ENCODE data around the gene LPO.

The LPO gene

DNA sequence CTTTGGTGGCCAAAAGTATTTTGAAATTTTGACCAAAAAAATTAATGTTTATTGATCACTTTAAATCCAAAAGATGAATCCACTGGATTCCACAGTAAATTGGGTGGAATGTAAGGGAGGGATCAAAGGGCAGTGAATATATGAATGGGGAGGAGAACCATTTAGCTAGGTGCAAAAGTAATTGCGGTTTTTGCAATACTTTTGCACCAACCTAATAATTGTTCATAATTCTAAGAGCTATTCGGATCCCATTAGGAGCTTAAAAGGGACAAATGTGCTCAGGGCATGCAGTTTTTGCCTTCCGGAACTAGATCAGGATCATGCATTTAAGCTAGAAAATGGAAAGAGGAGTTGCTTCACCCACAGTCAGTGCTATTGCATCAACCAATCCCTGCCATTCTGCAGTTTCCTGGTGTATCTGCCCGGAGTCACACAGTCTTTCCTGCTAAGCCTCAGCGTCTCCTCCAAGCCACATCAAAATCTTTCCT, at the start of gene LPO:
Gene LPO, plus strand, starts transcription at position 438 of the 488 bp plus-strand sequence. CDS start 4,396 bp downstream, outside the sequence.
- Histone ChIP-seq H3K4me2 (ENCODE audit: insufficient read depth, low read length) (no peak within 1 kb of the TSS), H3K36me3 (ENCODE audit: insufficient read depth, low read length) (no peaks in the 10 kb centered on the region), H2AFZ (ENCODE audit: low read depth, low read length) (no peak within 1 kb of the TSS), H3K27ac (ENCODE audit: low read length) (no peak within 1 kb of the TSS), H3K9me3 (ENCODE audit: insufficient read depth, low read length, severe bottlenecking) (no peaks in the 10 kb centered on the region), H3K4me3 (ENCODE audit: low read depth in 1 of 2, low read length in 2 of 2) (no peak within 1 kb of the TSS), H4K20me1 (ENCODE audit: insufficient read depth, low read length) (no peaks in the 10 kb centered on the region), H3K9ac (ENCODE audit: low read depth, low read length) (no peak within 1 kb of the TSS), H3K79me2 (ENCODE audit: insufficient read depth, low read length) (no peaks in the 10 kb centered on the region), H3K27me3 (ENCODE audit: insufficient read depth, low read length, poor library complexity) (peaks cover 65% of the 10 kb centered on the region), H3K4me1 (ENCODE audit: insufficient read depth, low read length) (no peaks in the 10 kb centered on the region)
- no peak for TF ChIP-seq EZH2 (IDR thresholded peaks at IDR 0.05; ENCODE audit: borderline replicate concordance, low read depth, low read length, severe bottlenecking)
- TF ChIP-seq, protein P1, sequence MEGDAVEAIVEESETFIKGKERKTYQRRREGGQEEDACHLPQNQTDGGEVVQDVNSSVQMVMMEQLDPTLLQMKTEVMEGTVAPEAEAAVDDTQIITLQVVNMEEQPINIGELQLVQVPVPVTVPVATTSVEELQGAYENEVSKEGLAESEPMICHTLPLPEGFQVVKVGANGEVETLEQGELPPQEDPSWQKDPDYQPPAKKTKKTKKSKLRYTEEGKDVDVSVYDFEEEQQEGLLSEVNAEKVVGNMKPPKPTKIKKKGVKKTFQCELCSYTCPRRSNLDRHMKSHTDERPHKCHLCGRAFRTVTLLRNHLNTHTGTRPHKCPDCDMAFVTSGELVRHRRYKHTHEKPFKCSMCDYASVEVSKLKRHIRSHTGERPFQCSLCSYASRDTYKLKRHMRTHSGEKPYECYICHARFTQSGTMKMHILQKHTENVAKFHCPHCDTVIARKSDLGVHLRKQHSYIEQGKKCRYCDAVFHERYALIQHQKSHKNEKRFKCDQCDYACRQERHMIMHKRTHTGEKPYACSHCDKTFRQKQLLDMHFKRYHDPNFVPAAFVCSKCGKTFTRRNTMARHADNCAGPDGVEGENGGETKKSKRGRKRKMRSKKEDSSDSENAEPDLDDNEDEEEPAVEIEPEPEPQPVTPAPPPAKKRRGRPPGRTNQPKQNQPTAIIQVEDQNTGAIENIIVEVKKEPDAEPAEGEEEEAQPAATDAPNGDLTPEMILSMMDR (IDR thresholded peaks at IDR 0.05; ENCODE audit: borderline replicate concordance, extremely low read depth, low read length, poor library complexity, severe bottlenecking) = no peak
- DNase-seq (no peak), ATAC-seq (ENCODE audit: insufficient read depth, low read depth) (no peak)

DNA sequence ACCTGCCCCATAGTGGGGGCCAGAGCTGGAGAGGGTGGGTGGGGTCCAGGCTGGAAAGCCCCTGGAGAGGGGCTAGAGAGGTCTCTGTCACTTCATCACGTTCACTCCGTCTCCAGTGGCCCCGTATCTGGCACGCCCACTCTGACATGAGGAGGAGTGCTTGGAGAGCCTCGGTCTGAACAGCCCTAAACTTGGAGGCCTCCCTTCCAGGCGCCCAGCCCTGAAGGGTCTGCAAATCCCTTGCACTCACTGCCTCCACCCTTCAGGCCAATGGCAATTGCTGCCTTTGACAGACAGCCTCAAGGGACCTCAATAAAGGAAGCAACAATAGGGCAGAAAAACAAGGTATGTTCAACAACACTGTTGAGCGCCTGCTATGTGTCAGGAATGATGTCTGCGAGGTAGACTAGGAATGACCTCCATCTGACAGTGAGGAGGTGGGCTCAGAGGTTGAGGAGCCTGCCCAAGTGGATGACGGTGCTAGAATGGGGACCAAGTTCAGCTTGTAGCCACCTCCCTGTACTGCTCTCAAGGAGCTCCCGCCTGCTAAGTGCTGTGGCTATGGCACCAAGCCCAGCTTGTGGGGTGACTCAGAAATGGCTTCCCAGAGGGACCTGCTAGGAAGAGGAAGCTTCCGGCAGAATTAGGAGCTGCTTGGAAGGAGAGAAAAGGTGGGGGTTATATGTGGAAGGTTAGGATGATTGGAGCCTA, 48.8 kb upstream of the LPO start:
- Histone ChIP-seq H4K20me1 (ENCODE audit: insufficient read depth, low read length) (peaks cover 3% of the 10 kb centered on the region; the same call in 1 of the 2 replicates), H3K27ac (ENCODE audit: low read length) (no peak overlapping the region), H3K4me1 (ENCODE audit: insufficient read depth, low read length) (no peaks in the 10 kb centered on the region), H3K27me3 (ENCODE audit: insufficient read depth, low read length, poor library complexity) (no peaks in the 10 kb centered on the region), H3K9me3 (ENCODE audit: insufficient read depth, low read length, severe bottlenecking) (no peaks in the 10 kb centered on the region), H2AFZ (ENCODE audit: low read depth, low read length) (no peak overlapping the region), H3K36me3 (ENCODE audit: insufficient read depth, low read length) (no peaks in the 10 kb centered on the region), H3K79me2 (ENCODE audit: insufficient read depth, low read length) (no peaks in the 10 kb centered on the region), H3K4me2 (ENCODE audit: insufficient read depth, low read length) (no peak overlapping the region), H3K9ac (ENCODE audit: low read depth, low read length) (no peak overlapping the region), H3K4me3 (ENCODE audit: low read depth in 1 of 2, low read length in 2 of 2) (no peak overlapping the region)
- DNase-seq (no peak), ATAC-seq (ENCODE audit: insufficient read depth, low read depth) (no peak)
- TF ChIP-seq EZH2 (IDR thresholded peaks at IDR 0.05; ENCODE audit: borderline replicate concordance, low read depth, low read length, severe bottlenecking) = no peak
- TF ChIP-seq, protein P1 (IDR thresholded peaks at IDR 0.05; ENCODE audit: borderline replicate concordance, extremely low read depth, low read length, poor library complexity, severe bottlenecking) = no peak

DNA sequence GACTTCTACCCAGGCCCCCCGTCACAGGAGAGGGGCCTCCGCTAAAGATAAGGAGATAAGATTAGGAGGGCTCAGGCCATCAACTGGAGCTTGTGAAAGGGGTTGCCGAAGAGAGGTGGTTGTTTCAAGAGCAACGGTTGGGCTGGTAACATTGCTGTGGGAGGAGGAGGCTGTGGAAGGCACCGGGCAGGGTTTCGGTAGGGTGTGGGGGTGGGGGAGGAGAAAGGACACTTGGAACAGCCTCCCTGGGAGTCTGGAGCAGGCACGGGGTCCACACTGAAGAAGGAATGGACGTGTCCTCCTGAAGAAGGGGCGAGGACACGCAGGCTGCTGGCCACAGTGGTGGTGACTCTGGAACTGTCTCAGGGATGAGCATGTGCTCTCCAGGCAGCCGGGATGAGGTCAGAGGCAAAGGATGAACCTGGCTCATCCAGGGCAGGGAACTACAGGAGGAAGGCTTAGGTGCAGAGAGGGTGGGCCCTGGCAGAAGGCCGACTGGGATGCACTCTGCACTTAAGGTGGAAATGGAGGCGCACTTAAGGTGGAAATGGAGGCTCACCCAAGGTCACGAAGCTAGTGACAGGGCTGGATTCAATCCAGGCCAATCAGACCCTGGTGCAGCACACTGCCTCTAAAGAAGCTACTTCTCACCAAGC, 47.0 kb upstream of the LPO start:
- ATAC-seq (ENCODE audit: insufficient read depth, low read depth) = no peak
- DNase-seq = no peak
- TF ChIP-seq, protein P1 (IDR thresholded peaks at IDR 0.05; ENCODE audit: borderline replicate concordance, extremely low read depth, low read length, poor library complexity, severe bottlenecking) = no peak
- TF ChIP-seq EZH2 (IDR thresholded peaks at IDR 0.05; ENCODE audit: borderline replicate concordance, low read depth, low read length, severe bottlenecking) = no peak
- H3K4me1 ChIP-seq (ENCODE audit: insufficient read depth, low read length) = no peaks in the 10 kb centered on the region
- no peaks in the 10 kb centered on the region for H3K79me2 ChIP-seq (ENCODE audit: insufficient read depth, low read length)
- no peaks in the 10 kb centered on the region; the same call in 1 of the 2 replicates for H4K20me1 ChIP-seq (ENCODE audit: insufficient read depth, low read length)
- no peaks in the 10 kb centered on the region for H3K27me3 ChIP-seq (ENCODE audit: insufficient read depth, low read length, poor library complexity)
- no peak overlapping the region for H3K27ac ChIP-seq (ENCODE audit: low read length)
- H3K9ac ChIP-seq (ENCODE audit: low read depth, low read length) = no peak overlapping the region
- H2AFZ ChIP-seq (ENCODE audit: low read depth, low read length) = no peak overlapping the region
- no peak overlapping the region for H3K4me2 ChIP-seq (ENCODE audit: insufficient read depth, low read length)
- H3K9me3 ChIP-seq (ENCODE audit: insufficient read depth, low read length, severe bottlenecking) = no peaks in the 10 kb centered on the region
- H3K36me3 ChIP-seq (ENCODE audit: insufficient read depth, low read length) = no peaks in the 10 kb centered on the region
- H3K4me3 ChIP-seq (ENCODE audit: low read depth in 1 of 2, low read length in 2 of 2) = no peak overlapping the region
